Measurements from ENCODE around the gene KLK4.
"Not testable (repeated sequence)": the region's sequence is repeated elsewhere in the genome, so short reads cannot be mapped to it uniquely, and the experiment has no call there.

Gene KLK4

GRCh38 chr19:50912727-50913716, 1.8 kb upstream of the KLK4 start:
- DNase-seq = no peak

GRCh38 chr19:50912102-50912599, 956 bp upstream of the KLK4 start:
- no peak for DNase-seq

- DNase-seq = no peak
These were observed 473 bp downstream of the KLK4 start for GRCh38 chr19:50910722-50911121.

GRCh38 chr19:50909240-50910070, 1.7 kb downstream of the KLK4 start:
- peak; percentile 68 for DNase-seq

- DNase-seq = no peak
These were observed 2.9 kb downstream of the KLK4 start for GRCh38 chr19:50908336-50908735.

- DNase-seq = peak; percentile 67
These were observed 5.0 kb downstream of the KLK4 start for GRCh38 chr19:50906217-50906616.

- no peak for DNase-seq
These were observed 8.6 kb downstream of the KLK4 start for GRCh38 chr19:50902640-50903039.

GRCh38 chr19:50899569-50899968, 11.6 kb downstream of the KLK4 start:
- no peak for DNase-seq

GRCh38 chr19:50898018-50898417, 13.2 kb downstream of the KLK4 start:
- DNase-seq = no peak

- no peak for DNase-seq
These were observed 13.6 kb downstream of the KLK4 start for GRCh38 chr19:50897612-50898011.

GRCh38 chr19:50897191-50897607, 14.0 kb downstream of the KLK4 start:
- DNase-seq = no peak

- no peak for DNase-seq
These were observed 14.5 kb downstream of the KLK4 start for GRCh38 chr19:50896591-50897190.

GRCh38 chr19:50896089-50896590, 15.1 kb downstream of the KLK4 start:
- not testable (repeated sequence) for DNase-seq

GRCh38 chr19:50894478-50895356, 16.5 kb downstream of the KLK4 start:
- DNase-seq = no peak

- DNase-seq = no peak
These were observed 18.0 kb downstream of the KLK4 start for GRCh38 chr19:50893047-50893736.

- DNase-seq = no peak
These were observed 20.0 kb downstream of the KLK4 start for GRCh38 chr19:50891253-50891625.

GRCh38 chr19:50890422-50891252, 20.6 kb downstream of the KLK4 start:
- DNase-seq = no peak

- no peak for DNase-seq
These were observed 21.6 kb downstream of the KLK4 start for GRCh38 chr19:50889638-50890037.

- no peak for DNase-seq
These were observed 29.0 kb downstream of the KLK4 start for GRCh38 chr19:50882188-50882587.

GRCh38 chr19:50880241-50880640, 31.0 kb downstream of the KLK4 start:
- no peak for DNase-seq

All from activated CD8-positive, alpha-beta memory T cell treated with anti-CD3 and anti-CD28 coated beads for 24 hours (primary cell).